Activated B cell treated with CpG ODN at 0.5 μM for 24 hours (primary cell): ENCODE data around the gene COMT. TPM values are rescaled to one million over a fixed set of nuclear protein-coding genes. Genes with fewer than 3 reads are reported as not detected.

Source experiments
- ATAC-seq: fragments of 200-7000 bp; cut with Tn5 transposase; one replicate; pipeline ENCODE4 v1.10.0; 2021; ENCODE audit warnings: low read depth, mild to moderate bottlenecking, moderate library complexity
- CTCF ChIA-PET: fragments of 350-600 bp; sonication (Branson Sonifier 250); formaldehyde crosslinking; loops from one replicate; lab custom pipeline; 2021; ENCODE audit warnings: antibody characterized with exemption; lab: Charles Lee
- POLR2A ChIA-PET: fragments of 350-600 bp; sonication (Branson Sonifier 250); formaldehyde crosslinking; loops from one replicate; lab custom pipeline; 2021; ENCODE audit warnings: antibody characterized with exemption; lab: Charles Lee
- DNase-seq: peaks from one replicate; pipeline ENCODE4 v3.0.0; 2022
- H3K27ac Mint-ChIP-seq: one replicate; pipeline ENCODE4 v1.8.0; 2020; ENCODE audit warnings: mixed read lengths
- H3K27me3 Mint-ChIP-seq: one replicate; pipeline ENCODE4 v1.8.0; 2021; ENCODE audit warnings: mixed read lengths
- H3K36me3 Mint-ChIP-seq: one replicate; pipeline ENCODE4 v1.8.0; 2021; ENCODE audit warnings: low read depth, mixed read lengths
- H3K4me1 Mint-ChIP-seq: one replicate; pipeline ENCODE4 v1.8.0; 2021; ENCODE audit warnings: mixed read lengths
- H3K4me3 Mint-ChIP-seq: one replicate; pipeline ENCODE4 v1.8.0; 2020; ENCODE audit warnings: mild to moderate bottlenecking, mixed read lengths
- H3K9me3 Mint-ChIP-seq: one replicate; pipeline ENCODE4 v1.8.0; 2020; ENCODE audit warnings: mixed read lengths
- CTCF ChIP-seq: fragments of 200-600 bp; IDR thresholded peaks from one replicate; pipeline ENCODE4 v1.8.0; 2022; ENCODE audit warnings: antibody characterized with exemption, mild to moderate bottlenecking
- intact Hi-C: fragments of 100-400 bp; cut with micrococcal nuclease; formaldehyde crosslinking; loops from one replicate; pipeline ENCODE4 v1.15.1; 2024
- total RNA-seq: library from RNA; stranded (reverse); gene quantifications from 2 replicates; pipeline ENCODE4 v1.2.3, GENCODE V29; 2022

The COMT gene
- total RNA-seq, 1 donor from 2014 or later: 40.6 TPM

- Mint-ChIP-seq H3K27ac (no peak overlapping the region), H3K27me3 (no peaks in the 10 kb centered on the region), H3K4me3 (no peak overlapping the region), H3K4me1 (peaks cover 1% of the 10 kb centered on the region), H3K9me3 (no peaks in the 10 kb centered on the region), H3K36me3 (no peaks in the 10 kb centered on the region)
- ChIA-PET CTCF (no interaction called here), POLR2A (no interaction called here)
- no peak for DNase-seq
- no peak for ATAC-seq
- TF ChIP-seq CTCF: no peak
- intact Hi-C loops: no loop called here
Observed at GRCh38 chr22:19992481-19992911, 50.9 kb downstream of the COMT start.

GRCh38 chr22:19992921-19993355 is 51.4 kb downstream of the COMT start:
- Mint-ChIP-seq H3K9me3 (no peaks in the 10 kb centered on the region), H3K4me3 (no peak overlapping the region), H3K36me3 (no peaks in the 10 kb centered on the region), H3K27ac (no peak overlapping the region), H3K4me1 (no peaks in the 10 kb centered on the region), H3K27me3 (no peaks in the 10 kb centered on the region)
- ATAC-seq: no peak
- intact Hi-C loops: no loop called here
- no peak for DNase-seq
- ChIA-PET POLR2A (no interaction called here), CTCF (no interaction called here)
- TF ChIP-seq CTCF: no peak

- DNase-seq (no peak), ATAC-seq (no peak)
- CTCF ChIA-PET: no interaction called here
Observed at GRCh38 chr22:19993926-19994325, 52.4 kb downstream of the COMT start.

GRCh38 chr22:19994851-19995610 is 53.5 kb downstream of the COMT start:
- POLR2A ChIA-PET: no interaction called here
- ATAC-seq (no peak), DNase-seq (no peak)
- Mint-ChIP-seq H3K27me3 (no peaks in the 10 kb centered on the region), H3K36me3 (no peaks in the 10 kb centered on the region), H3K27ac (no peak overlapping the region), H3K4me3 (no peak overlapping the region), H3K9me3 (no peaks in the 10 kb centered on the region), H3K4me1 (no peaks in the 10 kb centered on the region)
- CTCF ChIA-PET: no interaction called here
- intact Hi-C loops: no loop called here
- TF ChIP-seq CTCF: no peak

More at GRCh38 chr22:19993926-19994325, 52.4 kb downstream of the COMT start:
- H3K27me3 Mint-ChIP-seq: no peaks in the 10 kb centered on the region
- TF ChIP-seq CTCF: no peak
- H3K4me1 Mint-ChIP-seq: no peaks in the 10 kb centered on the region
- H3K36me3 Mint-ChIP-seq: no peaks in the 10 kb centered on the region
- no peaks in the 10 kb centered on the region for H3K9me3 Mint-ChIP-seq
- POLR2A ChIA-PET: no interaction called here
- H3K4me3 Mint-ChIP-seq: no peak overlapping the region
- no peak overlapping the region for H3K27ac Mint-ChIP-seq
- intact Hi-C loops: no loop called here

GRCh38 chr22:19995611-19996339 is 54.2 kb downstream of the COMT start:
- intact Hi-C loops: no loop called here
- Mint-ChIP-seq H3K4me3 (no peak overlapping the region), H3K4me1 (no peaks in the 10 kb centered on the region), H3K9me3 (no peaks in the 10 kb centered on the region), H3K36me3 (no peaks in the 10 kb centered on the region), H3K27ac (no peak overlapping the region), H3K27me3 (no peaks in the 10 kb centered on the region)
- no peak for TF ChIP-seq CTCF
- ChIA-PET POLR2A (no interaction called here), CTCF (no interaction called here)
- DNase-seq (no peak), ATAC-seq (no peak)
